ENCODE measurements around the gene SHOC2. TPM values are rescaled to one million over a fixed set of nuclear protein-coding genes. Genes with fewer than 3 reads are reported as not detected.

SHOC2 gene
- total and polyA plus RNA-seq, 2 of the 4 experiments (the other 2 are of a cell fraction) = 13.4 to 47.5 TPM

GRCh38 chr10:111004016-111004415 is 84.6 kb downstream of the SHOC2 start:
- ATAC-seq (ENCODE audit: low read depth) = no peak
- no peak overlapping the region for H2AK9ac ChIP-seq (replicated peaks; ENCODE audit: low read depth, low read length, poor library complexity)
- DNase-seq = no peak
- no peaks in the 10 kb centered on the region for H3K9me3 ChIP-seq (ENCODE audit: control insufficient read depth, insufficient read depth, low read length)
- no peak overlapping the region for H2BK5ac ChIP-seq (ENCODE audit: low read depth, low read length, poor library complexity, severe bottlenecking)
- no peaks in the 10 kb centered on the region; the same call in 1 of the 2 replicates for H3K9me1 ChIP-seq (ENCODE audit: insufficient read depth, low read length)
- 0 out of 2 replicates have a peak overlapping the region, but pooled peaks have one; percentile 31 for H3K23ac ChIP-seq (ENCODE audit: low read depth, low read length)
- in situ Hi-C loops (cut with MboI; ENCODE audit: low sequenced_read_pairs) (no loop called here), dilution Hi-C loops (cut with HindIII; ENCODE audit: low sequenced_read_pairs, unreplicated experiment) (no loop called here), intact Hi-C loops (cut with micrococcal nuclease) (no loop called here)
- H4K91ac ChIP-seq (ENCODE audit: insufficient read depth, low read depth, low read length) = no peak overlapping the region
- no peaks in the 10 kb centered on the region for H4K20me1 ChIP-seq (ENCODE audit: insufficient read depth, low read length)
- BruUV-seq (replicated peaks) = no TSS peak
- no peak overlapping the region for H4K5ac ChIP-seq (ENCODE audit: low read depth, low read length)
- ChIA-PET CTCF (no interaction called here), POLR2A (ENCODE audit: unreplicated experiment) (no interaction called here)
- no peak overlapping the region for H3K14ac ChIP-seq (replicated peaks; ENCODE audit: low read depth, low read length)
- H2BK15ac ChIP-seq (ENCODE audit: low read depth, low read length) = no peak overlapping the region
- no peak overlapping the region for H3K18ac ChIP-seq (ENCODE audit: low read depth, low read length)
- no peak overlapping the region for H3K4me3 ChIP-seq (ENCODE audit: insufficient read depth, low read depth, low read length)
- no peak overlapping the region for H2AFZ ChIP-seq (replicated peaks; ENCODE audit: low read length, poor library complexity)
- no peak overlapping the region for H3K4me2 ChIP-seq (ENCODE audit: low read depth, low read length)
- no peak overlapping the region for H3K27ac ChIP-seq (ENCODE audit: insufficient read depth, low read length)
- H2AK5ac ChIP-seq (ENCODE audit: low read depth, low read length) = no peak overlapping the region
- no peak overlapping the region for H4K8ac ChIP-seq (ENCODE audit: low read depth in 2 of 2, low read length in 2 of 2)
- H2BK120ac ChIP-seq (ENCODE audit: low read depth, low read length) = no peak overlapping the region
- peaks cover 3 to 6% of the 10 kb centered on the region in 2 experiments; a peak in 3 of 4 replicates for H3K79me1 ChIP-seq (ENCODE audit: low read depth in 1 of 2, low read length in 2 of 2)
- H2BK20ac ChIP-seq (ENCODE audit: low read depth, low read length) = no peak overlapping the region
- H3K27me3 ChIP-seq (ENCODE audit: control insufficient read depth, insufficient read depth, low read length) = no peaks in the 10 kb centered on the region
- no peak overlapping the region for H3K9ac ChIP-seq (ENCODE audit: low read depth, low read length)
- peaks cover 6% of the 10 kb centered on the region; the same call in 1 of the 2 replicates for H3K36me3 ChIP-seq (ENCODE audit: control insufficient read depth, insufficient read depth, low read length)
- no CpG with 5 or more reads among the region's 1 CpG for WGBS, 2 experiments (ENCODE audit: extremely low coverage in 2 of 2, insufficient read length in 1 of 2)
- no peak overlapping the region for H3K56ac ChIP-seq (ENCODE audit: extremely low read depth, insufficient read depth, low read length)
- TF ChIP-seq BHLHE40 (IDR thresholded peaks at IDR 0.05; ENCODE audit: low read depth, low read length) (no peak), POLR2A (IDR thresholded peaks at IDR 0.05; ENCODE audit: low read depth, low read length) (no peak), ELK1 (IDR thresholded peaks at IDR 0.05; ENCODE audit: borderline replicate concordance, low read depth, low read length) (no peak), CTCF (conservative IDR thresholded peaks at IDR 0.05; ENCODE audit: low read depth, low read length) (no peak), MAFK (IDR thresholded peaks at IDR 0.05; ENCODE audit: low read depth, low read length) (no peak), MAZ (IDR thresholded peaks at IDR 0.05; ENCODE audit: borderline replicate concordance, low read depth, low read length) (no peak), NFE2L2 (IDR thresholded peaks at IDR 0.05; ENCODE audit: low read depth, low read length) (no peak), RFX5 (IDR thresholded peaks at IDR 0.05; ENCODE audit: low read depth, low read length) (no peak), CEBPB (IDR thresholded peaks at IDR 0.05; ENCODE audit: low read depth, low read length) (no peak), FOS (IDR thresholded peaks at IDR 0.05; ENCODE audit: low read depth, low read length) (no peak)
- no peak overlapping the region for H3K4ac ChIP-seq (ENCODE audit: low read depth, low read length)
- no peaks in the 10 kb centered on the region for H3K4me1 ChIP-seq (ENCODE audit: control insufficient read depth, insufficient read depth, low read length)

Data from IMR-90 (cell line).